KBM-7 (cell line): ENCODE data around the gene PLIN1.
"Not testable (repeated sequence)": the region's sequence is repeated elsewhere in the genome, so short reads cannot be mapped to it uniquely, and the experiment has no call there.

ENCODE experiments used
- DNase-seq: peaks from one replicate; pipeline ENCODE4 v3.0.0-alpha.2; 2015
- in situ Hi-C: fragments of 300-500 bp; cut with MboI; formaldehyde crosslinking; loops from 2 replicates; pipeline ENCODE4 v1.14.3; 2020; ENCODE audit warnings: low sequenced_read_pairs, low pct_unique_long_range_greater_than_20kb, mixed read lengths

PLIN1 gene, protein sequence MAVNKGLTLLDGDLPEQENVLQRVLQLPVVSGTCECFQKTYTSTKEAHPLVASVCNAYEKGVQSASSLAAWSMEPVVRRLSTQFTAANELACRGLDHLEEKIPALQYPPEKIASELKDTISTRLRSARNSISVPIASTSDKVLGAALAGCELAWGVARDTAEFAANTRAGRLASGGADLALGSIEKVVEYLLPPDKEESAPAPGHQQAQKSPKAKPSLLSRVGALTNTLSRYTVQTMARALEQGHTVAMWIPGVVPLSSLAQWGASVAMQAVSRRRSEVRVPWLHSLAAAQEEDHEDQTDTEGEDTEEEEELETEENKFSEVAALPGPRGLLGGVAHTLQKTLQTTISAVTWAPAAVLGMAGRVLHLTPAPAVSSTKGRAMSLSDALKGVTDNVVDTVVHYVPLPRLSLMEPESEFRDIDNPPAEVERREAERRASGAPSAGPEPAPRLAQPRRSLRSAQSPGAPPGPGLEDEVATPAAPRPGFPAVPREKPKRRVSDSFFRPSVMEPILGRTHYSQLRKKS

DNA sequence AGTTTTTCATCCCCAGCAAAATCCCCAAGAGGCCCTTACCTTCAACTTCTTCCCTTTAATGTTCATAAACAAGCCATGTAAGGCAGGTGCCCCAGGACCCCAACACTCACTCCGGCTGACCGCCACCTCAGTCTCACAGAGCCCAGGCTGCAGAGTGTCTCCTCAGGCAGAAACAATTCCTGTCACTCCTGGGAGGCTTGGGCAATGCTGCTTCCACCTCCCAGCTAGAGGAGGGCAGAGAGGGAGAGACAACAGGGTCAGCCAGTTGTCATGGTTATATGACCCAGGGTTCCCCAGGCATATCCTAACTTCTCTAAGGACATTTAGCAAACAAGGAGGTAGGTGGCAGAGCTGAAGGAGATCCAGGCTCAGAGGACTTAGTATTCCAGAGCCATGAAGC is at the start of gene PLIN1:
PLIN1 (minus strand) TSS at position 156 of the 400 bp plus-strand sequence. CDS start 1,878 bp downstream, outside the sequence.
- in situ Hi-C loops: no loop called here
- DNase-seq: no peak

DNA sequence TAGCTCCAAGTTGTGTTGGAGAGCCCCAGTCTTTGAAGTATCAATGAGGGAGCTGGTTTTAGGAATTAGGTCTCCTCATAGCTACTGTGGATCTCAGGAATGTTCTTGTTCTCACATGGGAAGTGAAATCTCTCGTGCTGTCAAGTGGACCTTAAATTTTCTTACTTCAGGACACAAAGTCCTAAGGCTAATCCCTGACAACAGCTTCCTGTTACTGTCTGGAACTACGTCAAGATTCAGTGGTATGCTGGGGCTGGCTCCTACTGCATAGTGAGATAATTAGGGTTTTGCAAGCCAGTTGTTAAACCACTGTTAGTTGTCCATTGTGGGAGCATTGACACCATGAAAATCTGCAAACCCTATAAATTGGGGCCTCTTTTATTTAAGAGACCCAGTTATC is 49.1 kb upstream of the PLIN1 start:
- in situ Hi-C loops: no loop called here

DNA sequence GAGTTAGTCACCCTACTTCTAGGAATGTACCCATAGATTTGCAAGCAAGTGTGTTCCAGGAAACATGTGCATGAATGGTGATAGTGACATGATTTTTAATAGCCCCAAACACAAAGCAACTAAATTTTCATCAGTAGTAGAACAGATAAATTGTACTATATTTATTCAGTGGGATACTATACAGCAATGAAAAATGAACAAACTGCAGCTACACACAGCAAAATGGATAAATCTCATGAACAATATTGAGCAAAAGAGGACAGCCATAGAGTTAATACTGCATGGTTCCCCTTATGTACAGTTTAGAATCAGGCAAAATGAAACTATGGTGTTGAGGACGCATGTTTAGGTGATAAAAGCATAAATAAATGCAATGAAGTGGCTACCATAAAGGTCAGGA is 45.9 kb upstream of the PLIN1 start:
- in situ Hi-C loops: no loop called here
- DNase-seq: no peak

More for the DNA sequence above, 49.1 kb upstream of the PLIN1 start:
- DNase-seq: no peak

DNA sequence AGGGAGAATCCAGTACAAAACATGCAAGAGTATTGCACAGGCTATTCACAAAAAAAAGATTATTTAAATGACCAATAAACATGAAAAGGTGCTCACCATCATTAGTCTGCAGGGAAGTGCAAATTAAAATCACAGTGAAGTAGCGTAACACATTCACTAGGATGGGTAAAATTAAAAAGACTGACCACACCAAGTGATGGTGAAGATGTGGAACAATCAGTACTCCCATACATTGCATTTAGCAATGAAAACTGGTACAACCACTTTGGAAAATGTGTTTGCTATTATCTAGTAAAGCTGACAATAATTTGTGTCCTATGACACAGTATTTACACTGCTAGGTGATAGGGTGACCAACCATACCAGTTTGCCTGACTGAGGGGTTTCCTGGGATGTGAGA is 45.5 kb upstream of the PLIN1 start:
- no peak for DNase-seq
- in situ Hi-C loops: no loop called here

DNA sequence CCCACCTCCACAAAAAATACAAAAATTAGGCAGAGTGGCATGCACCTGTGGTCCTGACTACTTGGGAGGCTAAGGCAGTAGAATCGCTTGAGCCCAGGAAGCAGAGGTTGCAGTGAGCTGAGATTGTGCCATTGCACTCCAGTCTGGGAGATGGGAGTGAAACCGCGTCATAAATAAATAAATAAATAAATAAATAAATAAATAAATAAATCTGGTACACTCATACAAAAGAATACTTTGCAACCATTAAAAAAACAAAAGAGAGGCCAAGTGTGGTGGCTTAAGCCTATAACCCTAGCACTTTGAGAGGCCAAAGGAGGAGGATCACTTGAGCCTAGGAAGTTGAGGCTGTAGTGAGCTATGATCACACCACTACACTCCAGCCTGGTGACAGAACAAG is 43.9 kb upstream of the PLIN1 start:
- in situ Hi-C loops: no loop called here

DNA sequence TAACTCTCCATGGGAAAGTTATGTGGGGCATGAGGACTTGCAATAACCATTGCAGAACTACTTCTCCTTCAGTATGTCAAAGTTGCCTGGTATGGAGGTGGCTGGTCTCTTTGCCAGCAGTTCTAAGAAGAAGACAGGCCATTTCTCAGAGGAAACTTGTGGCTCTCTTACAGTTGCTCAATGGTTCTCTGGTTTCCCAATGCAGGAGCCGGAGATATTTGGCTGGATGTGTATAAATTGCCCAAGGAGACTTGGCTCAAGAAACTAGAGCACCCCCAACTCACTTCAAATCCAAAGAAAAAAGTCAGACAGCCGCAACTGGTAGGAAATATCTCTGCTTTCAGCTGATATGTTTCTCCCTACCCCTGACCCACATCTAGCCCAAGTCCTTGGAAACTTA is 35.6 kb upstream of the PLIN1 start:
- in situ Hi-C loops: no loop called here
- no peak for DNase-seq

More for the DNA sequence above, 43.9 kb upstream of the PLIN1 start:
- DNase-seq: no peak

DNA sequence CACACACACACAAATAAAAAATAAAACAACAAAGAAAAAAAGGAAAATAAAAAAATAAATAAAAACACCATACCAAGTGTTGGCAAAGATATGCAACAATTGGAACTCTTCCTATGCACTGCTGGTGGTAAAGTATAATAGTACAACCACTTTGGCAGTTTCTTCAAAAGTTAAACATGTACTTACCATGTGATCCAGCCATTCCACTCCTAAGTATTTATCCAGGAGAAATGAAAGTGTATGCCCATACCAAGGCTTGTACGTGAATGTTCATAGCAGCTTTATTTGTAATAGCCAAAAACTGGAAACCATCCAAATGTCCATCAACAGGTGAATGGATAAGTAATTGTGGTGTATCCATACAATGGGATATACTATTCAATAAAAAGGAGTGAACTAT is 28.4 kb upstream of the PLIN1 start:
- in situ Hi-C loops: no loop called here
- no peak for DNase-seq

DNA sequence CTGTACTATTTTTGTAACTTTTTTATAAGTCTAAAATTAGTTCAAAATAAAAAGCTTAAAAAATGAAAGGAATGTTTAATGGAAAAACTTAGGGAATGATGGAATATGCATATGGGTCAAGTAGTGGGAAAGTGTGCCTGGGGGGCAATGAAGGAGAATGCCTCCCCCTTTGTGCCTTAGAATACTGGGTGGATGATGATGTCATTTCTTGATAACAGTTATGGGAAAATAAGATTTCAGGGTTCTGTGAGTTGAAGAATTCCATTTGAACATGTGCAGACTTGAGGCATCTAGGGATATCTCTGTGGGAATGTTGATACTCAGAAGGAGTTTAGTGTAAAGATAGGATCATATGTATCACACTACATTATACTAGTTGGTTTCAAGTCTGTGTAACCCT is 25.2 kb upstream of the PLIN1 start:
- in situ Hi-C loops: no loop called here
- DNase-seq: no peak

DNA sequence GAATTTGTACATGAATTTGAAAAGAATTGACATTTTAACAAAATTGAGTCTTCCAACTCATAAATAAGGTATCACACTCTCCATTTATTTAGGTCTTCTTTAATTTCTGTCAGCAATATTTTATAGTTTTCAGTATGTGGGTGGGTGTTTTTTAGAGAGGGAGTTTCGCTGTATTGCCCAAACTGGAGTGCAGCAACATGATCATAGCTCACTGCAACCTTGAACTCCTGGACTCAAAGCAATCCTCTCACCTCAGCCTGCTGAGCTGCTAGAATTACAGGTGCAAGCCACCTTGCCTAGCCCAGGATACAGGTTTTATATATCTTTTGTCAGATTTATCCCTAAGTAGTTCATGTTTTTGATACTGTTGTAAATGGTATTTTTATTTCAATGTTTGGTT is 16.0 kb upstream of the PLIN1 start:
- in situ Hi-C loops: no loop called here

DNA sequence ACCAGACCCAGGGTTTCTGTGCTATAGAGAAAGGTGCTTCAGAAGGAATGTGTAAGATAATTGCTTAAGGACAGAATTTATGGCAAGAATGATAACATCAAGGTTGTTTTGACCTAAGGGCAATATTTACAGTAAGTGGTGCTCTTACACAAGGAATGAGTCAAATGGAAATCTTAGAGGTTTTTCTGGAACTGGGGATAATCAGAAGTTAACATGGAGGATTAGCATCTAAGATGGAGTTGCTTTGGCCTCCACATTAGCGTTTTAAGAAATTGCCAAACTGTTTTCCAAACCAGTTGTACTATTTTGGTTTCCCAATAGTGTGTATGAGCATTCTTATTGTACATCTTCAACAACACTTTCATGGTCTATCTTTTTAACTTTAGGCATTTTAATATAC is 14.5 kb upstream of the PLIN1 start:
- no peak for DNase-seq
- in situ Hi-C loops: no loop called here

More for the DNA sequence above, 16.0 kb upstream of the PLIN1 start:
- no peak for DNase-seq

DNA sequence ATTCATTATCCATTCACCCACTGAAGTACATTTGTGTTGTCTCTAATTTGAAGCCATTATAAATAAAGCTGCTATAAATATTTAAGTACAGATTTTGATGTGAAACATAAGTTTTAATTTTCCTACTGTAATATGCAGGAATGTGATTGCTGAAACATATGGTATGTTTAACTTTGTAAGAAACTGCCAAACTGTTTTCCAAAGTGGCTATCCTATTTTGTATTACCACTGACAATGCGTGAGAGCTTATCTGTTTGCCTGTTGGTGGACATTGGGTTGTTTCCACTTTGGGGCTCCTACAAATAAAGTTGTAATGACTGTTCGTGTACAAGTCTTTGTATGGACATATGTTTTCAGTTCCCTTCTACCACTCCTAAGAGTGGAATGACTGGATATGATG is 13.9 kb upstream of the PLIN1 start:
- in situ Hi-C loops: no loop called here
- no peak for DNase-seq

DNA sequence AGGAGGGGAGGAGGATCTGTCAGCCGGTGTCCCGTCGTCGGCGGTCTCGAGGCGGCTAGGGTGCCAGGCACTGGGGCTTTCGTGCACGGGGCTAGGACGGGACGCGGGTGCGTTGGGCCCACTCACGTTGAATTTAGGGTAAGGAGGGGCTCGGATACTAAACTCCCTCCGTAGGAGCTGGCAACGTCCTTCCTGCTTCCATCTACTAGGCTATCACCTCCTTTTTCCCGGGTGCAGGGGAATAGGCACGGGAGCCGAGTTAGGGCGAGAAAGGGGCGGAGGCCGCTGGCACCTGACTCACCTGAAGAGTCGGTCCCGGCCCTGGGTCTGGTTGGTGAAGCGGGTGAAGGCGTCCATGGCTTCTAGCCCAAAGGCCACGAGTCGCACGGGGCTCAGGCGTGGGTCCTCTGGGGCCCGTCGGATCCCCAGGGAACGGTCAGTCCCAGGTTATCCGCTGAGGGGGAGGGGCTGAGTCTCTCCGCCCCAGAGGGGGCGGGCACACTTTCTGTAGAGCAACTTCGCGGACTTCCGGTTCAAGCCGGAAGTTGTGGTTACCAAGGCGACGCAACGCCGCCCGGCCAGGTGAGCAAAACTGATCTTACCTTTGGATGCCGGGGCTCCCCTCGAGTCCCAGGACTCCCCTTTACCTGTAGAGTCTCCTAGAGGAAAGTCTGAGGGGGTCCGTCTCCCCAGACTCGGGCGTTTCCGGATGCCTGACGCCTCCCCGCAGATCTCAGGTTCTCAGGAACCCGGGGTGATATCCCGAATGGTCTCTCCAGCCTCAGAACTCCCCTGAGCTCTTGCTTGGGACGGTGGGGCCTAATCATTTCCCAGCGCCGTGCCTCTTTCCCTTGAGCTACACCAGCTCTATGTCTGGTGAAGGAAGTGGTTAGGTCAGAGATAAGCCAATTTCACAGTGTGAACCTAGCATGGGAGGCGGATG is 11.4 kb upstream of the PLIN1 start, which contains the start of the genes PEX11A and WDR93:
PEX11A (minus strand) TSS at position 479 of the 943 bp plus-strand sequence; CDS start at position 357, 122 bp downstream.
WDR93 (plus strand) TSS at position 536 of the 943 bp plus-strand sequence. CDS start 10,936 bp downstream, outside the sequence.
- no peak for DNase-seq
- in situ Hi-C loops: no loop called here

DNA sequence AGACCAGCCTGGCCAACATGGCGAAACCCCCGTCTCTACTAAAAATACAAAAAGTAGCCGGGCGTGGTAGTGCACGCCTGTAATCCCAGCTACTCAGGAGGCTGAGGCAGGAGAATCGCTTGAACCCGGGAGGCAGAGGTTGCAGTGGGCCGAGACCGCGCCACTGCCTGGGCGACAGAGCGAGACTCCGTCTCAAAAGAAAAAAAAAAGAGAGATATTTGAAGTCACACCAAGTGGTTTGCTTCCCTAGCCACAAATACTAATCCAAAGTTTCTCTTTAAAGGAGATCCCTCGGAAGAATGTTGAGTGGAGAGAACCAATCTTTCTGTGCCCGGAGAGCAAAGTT is 10.7 kb upstream of the PLIN1 start:
- DNase-seq, in situ Hi-C loops: not testable (repeated sequence)

DNA sequence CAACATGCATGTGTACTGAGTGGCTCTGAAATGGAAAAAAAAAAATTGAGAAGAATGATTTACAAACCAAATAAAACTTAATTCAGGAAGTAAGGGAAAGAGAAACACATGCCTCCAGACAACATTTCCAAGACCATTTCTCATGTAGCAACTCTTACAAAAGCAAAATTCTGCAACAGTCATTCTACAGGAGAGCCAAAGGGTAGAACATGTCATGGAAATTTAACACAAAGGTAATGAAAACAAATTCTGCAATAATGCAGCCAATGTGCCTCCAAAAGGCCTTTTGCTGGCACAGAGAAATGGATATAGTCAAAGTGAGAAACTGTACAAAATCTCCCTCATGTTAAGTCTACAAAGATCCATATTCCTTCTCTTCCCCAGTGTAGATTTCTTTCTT is 7.4 kb upstream of the PLIN1 start:
- no peak for DNase-seq
- in situ Hi-C loops: no loop called here

DNA sequence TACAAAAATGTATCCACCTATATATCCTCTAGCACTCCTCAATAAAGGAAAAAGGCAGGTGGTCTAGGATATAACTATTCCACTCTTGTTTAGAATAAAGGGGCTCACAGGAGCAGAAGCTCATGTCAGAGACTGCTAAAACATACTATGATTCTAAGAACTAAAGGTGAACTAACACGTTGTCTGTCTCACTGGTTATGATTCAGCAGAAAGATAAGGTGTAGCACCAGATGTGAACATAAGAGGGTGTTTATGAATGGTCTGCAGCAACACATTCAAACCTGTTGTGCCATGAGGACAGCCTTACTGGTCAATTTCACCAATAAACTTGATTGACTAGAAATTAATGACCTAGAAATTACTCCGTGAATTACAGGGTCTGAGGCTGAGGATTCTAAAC is 6.8 kb upstream of the PLIN1 start:
- DNase-seq: no peak
- in situ Hi-C loops: no loop called here

DNA sequence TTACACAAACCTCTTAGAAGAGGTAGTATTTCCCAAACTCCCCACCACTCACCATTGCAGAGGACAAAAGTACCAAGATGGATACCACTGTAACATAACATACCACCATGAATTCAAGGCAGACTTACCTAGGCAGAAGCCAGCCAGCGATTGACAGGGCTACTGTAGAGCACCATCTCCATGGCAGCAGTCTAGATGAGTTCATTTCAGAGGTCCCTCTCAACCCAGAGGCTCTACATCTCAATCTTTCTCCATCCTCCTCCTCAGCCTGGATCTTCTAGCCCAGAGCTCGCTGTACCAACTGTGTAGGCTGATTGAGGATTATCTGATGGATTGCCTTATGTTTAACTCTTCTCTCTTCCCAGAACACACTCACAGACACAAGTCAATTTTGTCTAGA is 2.0 kb upstream of the PLIN1 start:
- in situ Hi-C loops: no loop called here

DNA sequence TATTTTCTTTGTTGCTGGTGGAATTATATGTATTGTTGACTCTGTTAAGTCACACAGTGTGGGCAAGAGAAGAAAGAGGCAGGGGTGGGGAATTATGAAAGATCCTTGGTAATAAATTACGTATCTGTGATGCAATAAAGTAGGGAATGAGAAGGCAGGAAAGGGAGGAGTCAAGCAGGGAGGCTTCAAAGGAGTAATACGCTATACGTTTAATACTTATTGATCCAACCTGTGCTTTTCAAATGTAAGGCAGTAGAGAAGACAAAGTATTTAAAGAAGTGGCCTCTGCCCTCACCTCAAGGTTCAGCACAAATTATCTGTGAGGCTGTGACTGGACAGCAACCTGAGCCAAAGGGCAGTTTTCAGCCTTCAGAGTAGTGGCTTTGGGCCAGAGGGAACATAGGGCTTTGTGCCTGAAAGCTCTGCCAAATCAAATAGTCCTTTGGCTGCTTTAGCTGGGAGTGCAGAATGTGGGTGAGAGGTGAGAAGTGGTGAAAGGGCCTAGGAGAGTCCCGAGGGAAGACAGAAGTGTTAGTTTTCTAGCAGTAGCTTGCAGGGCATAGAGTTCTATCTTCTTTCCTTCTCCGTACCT is 1.2 kb upstream of the PLIN1 start:
- no peak for DNase-seq
- in situ Hi-C loops: no loop called here

More for the DNA sequence above, 2.0 kb upstream of the PLIN1 start:
- no peak for DNase-seq

DNA sequence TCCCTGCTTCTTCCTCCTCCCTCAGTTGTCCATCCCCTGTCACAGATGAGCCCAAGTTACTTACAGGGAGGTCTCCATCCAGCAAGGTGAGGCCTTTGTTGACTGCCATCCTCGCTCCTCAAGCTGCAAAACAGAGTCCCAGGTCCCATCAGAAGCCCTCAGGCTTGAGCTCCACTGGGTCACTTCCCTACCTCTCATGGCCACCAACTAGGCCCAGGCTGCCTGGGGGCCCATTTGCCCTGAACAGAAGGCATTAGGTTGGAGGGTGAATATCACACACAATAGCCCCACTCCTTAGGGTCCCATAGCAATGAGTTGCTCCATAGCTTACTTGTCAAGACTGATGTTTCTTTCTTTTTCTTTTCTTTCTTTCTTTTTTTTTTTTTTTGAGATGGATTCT is 1.8 kb downstream of the PLIN1 start:
- DNase-seq: no peak
- in situ Hi-C loops: no loop called here

DNA sequence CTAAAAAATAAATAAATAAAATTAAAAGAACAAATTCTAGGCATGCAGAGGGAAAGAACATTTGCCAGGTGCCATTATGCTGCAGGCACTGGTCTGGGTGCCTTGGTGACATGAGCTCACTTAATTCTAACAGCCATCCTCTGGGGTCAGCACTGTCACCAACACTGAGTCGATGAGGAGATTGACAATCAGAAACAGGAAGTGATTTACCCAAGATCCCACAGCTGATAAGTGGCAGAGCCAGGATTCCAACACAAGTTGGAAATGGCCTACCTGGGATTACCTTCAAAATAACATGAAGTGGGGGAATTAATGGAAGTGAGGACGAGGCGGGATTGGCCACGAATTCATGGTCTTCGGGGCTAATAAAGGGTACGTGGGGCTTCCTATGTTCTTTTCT is 3.6 kb downstream of the PLIN1 start:
- in situ Hi-C loops: no loop called here
- DNase-seq: no peak
